CD14-positive monocyte (primary cell): ENCODE results near the gene GDF11. TPM values are rescaled to one million over a fixed set of nuclear protein-coding genes. Genes with fewer than 3 reads are reported as not detected.

Experiments
- DNase-seq, 3 donors: peaks; one replicate each; pipeline ENCODE4 v3.0.0-alpha.2; 2011 to 2022
- H2AFZ ChIP-seq: 2 replicates; pipeline ENCODE4 v1.6.0; 2012; ENCODE audit warnings: mild to moderate bottlenecking, low read depth, low read length, inconsistent platforms; ENCODE audit not compliant: insufficient read depth, poor library complexity, severe bottlenecking
- H3K27ac ChIP-seq, 2 donors: 1 replicate in 1 of 2; 2 replicates in 1 of 2; pipeline ENCODE4 v1.5.1; 2012 to 2013; ENCODE audit warnings: low read length in 2 of 2, control low read depth in 1 of 2, inconsistent platforms in 1 of 2, low read depth in 1 of 2, mild to moderate bottlenecking in 1 of 2
- H3K27me3 ChIP-seq, 2 donors: one replicate each; pipeline versions ENCODE4 v1.6.0 to v1.6.1; 2011 to 2013; ENCODE audit warnings: low read length in 2 of 2; ENCODE audit not compliant: control insufficient read depth in 2 of 2, insufficient read depth in 2 of 2
- H3K36me3 ChIP-seq, 2 donors: replicated peaks in 1 of 2; 1 replicate in 1 of 2; 2 replicates in 1 of 2; pipeline versions ENCODE4 v1.5.1 to v1.6.1; 2012 to 2013; ENCODE audit warnings: low read length in 2 of 2, control low read depth in 1 of 2, inconsistent platforms in 1 of 2, mild to moderate bottlenecking in 1 of 2; ENCODE audit not compliant: insufficient read depth in 2 of 2, control insufficient read depth in 1 of 2
- H3K4me1 ChIP-seq, 2 donors: 1 replicate in 1 of 2; 2 replicates in 1 of 2; pipeline versions ENCODE4 v1.5.1 to v1.6.1; 2012 to 2013; ENCODE audit warnings: low read length in 2 of 2, control low read depth in 1 of 2, inconsistent platforms in 1 of 2, mild to moderate bottlenecking in 1 of 2, moderate library complexity in 1 of 2; ENCODE audit not compliant: insufficient read depth in 2 of 2, control insufficient read depth in 1 of 2
- H3K4me2 ChIP-seq: replicated peaks from 2 replicates; pipeline ENCODE3; 2012; ENCODE audit warnings: low read length, moderate library complexity, mild to moderate bottlenecking; ENCODE audit not compliant: poor library complexity, severe bottlenecking; ENCODE audit errors: extremely low read depth
- H3K4me3 ChIP-seq, 3 experiments: fragments of 200-600 bp in 1 of 3; sonication (generic) in 1 of 3; replicated peaks in 1 of 3; 1 replicate in 2 of 3; 2 replicates in 1 of 3; pipeline ENCODE4 v1.5.1; 2011 to 2013; ENCODE audit warnings: low read length in 3 of 3, mild to moderate bottlenecking in 3 of 3, control low read depth in 2 of 3, low read depth in 2 of 3, inconsistent platforms in 1 of 3, moderate library complexity in 1 of 3
- H3K79me2 ChIP-seq: 2 replicates; pipeline ENCODE4 v1.6.0; 2012; ENCODE audit warnings: mild to moderate bottlenecking, control low read depth, inconsistent platforms, low read length, moderate library complexity; ENCODE audit not compliant: insufficient read depth
- H3K9ac ChIP-seq: 2 replicates; pipeline ENCODE4 v1.6.0; 2017; ENCODE audit warnings: low read length, mild to moderate bottlenecking; ENCODE audit not compliant: insufficient read depth, poor library complexity, severe bottlenecking
- H3K9me3 ChIP-seq, 2 donors: replicated peaks in 1 of 2; 1 replicate in 1 of 2; 2 replicates in 1 of 2; pipeline versions ENCODE4 v1.5.1 to v1.6.1; 2012 to 2013; ENCODE audit warnings: low read length in 2 of 2, control low read depth in 1 of 2; ENCODE audit not compliant: control insufficient read depth in 1 of 2, insufficient read depth in 1 of 2
- H4K20me1 ChIP-seq: 2 replicates; pipeline ENCODE4 v1.6.0; 2012; ENCODE audit warnings: mild to moderate bottlenecking, low read length, control low read depth, moderate library complexity; ENCODE audit not compliant: insufficient read depth
- H3K27ac Mint-ChIP-seq, 7 donors: one replicate each; pipeline ENCODE4 v1.8.0; 2020; ENCODE audit warnings: mild to moderate bottlenecking in 7 of 7, mixed read lengths in 7 of 7, moderate library complexity in 6 of 7, inconsistent platforms in 2 of 7
- H3K27me3 Mint-ChIP-seq, 3 donors: one replicate each; pipeline ENCODE4 v1.8.0; 2021 to 2022; ENCODE audit warnings: low read depth in 3 of 3, mild to moderate bottlenecking in 3 of 3, mixed read lengths in 3 of 3, moderate library complexity in 3 of 3, inconsistent platforms in 1 of 3
- H3K36me3 Mint-ChIP-seq, 2 donors: one replicate each; pipeline ENCODE4 v1.8.0; 2020; ENCODE audit warnings: mixed read lengths in 2 of 2, inconsistent platforms in 1 of 2, mild to moderate bottlenecking in 1 of 2
- H3K4me1 Mint-ChIP-seq: one replicate; pipeline ENCODE4 v1.8.0; 2020; ENCODE audit warnings: mild to moderate bottlenecking, mixed read lengths
- H3K4me3 Mint-ChIP-seq, 2 donors: one replicate each; pipeline ENCODE4 v1.8.0; 2020; ENCODE audit warnings: mild to moderate bottlenecking in 2 of 2, mixed read lengths in 2 of 2, moderate library complexity in 1 of 2
- H3K9me3 Mint-ChIP-seq, 7 donors: one replicate each; pipeline ENCODE4 v1.8.0; 2020 to 2022; ENCODE audit warnings: mixed read lengths in 7 of 7, mild to moderate bottlenecking in 6 of 7, moderate library complexity in 6 of 7, inconsistent platforms in 2 of 7
- CTCF ChIP-seq: fragments of 200-600 bp; IDR thresholded peaks from one replicate; pipeline ENCODE4 v1.8.0; 2022; ENCODE audit warnings: antibody characterized with exemption, mild to moderate bottlenecking
- WGBS: methylation state at CpG from one replicate; pipeline ENCODE4 v1.1.5; 2013; ENCODE audit warnings: missing lambda C conversion rate; ENCODE audit not compliant: insufficient coverage; 5-methylcytosine and 5-hydroxymethylcytosine counted together
- intact Hi-C, 2 donors: fragments of 100-400 bp; cut with micrococcal nuclease; formaldehyde crosslinking; loops; one replicate each; pipeline versions ENCODE4 v1.15.0 to v1.15.1; 2023
- polyA plus RNA-seq, 3 donors: library from polyadenylated mRNA; depleted of rRNA in 1 of 3; unstranded in 2 of 3; stranded (reverse) in 1 of 3; fragments of 300-500 nt in 2 of 3; fragments of >200 nt in 1 of 3; fragmentation: Illumina TruSeq in 2 of 3; gene quantifications; 1 replicate in 2 of 3; 2 replicates in 1 of 3; pipeline ENCODE4 v1.2.3, GENCODE V29; 2012 to 2021

GDF11 gene
- polyA plus RNA-seq, 3 donors, result 0.08 to 0.09 (median 0.09) TPM

GRCh38 chr12:55702861-55703260 is 40.1 kb upstream of the GDF11 start:
- peaks cover 24 to 34% (median 29%) of the 10 kb centered on the region in 3 donors for H3K27me3 Mint-ChIP-seq
- no peak overlapping the region for H2AFZ ChIP-seq
- H3K4me3 ChIP-seq, result no peak overlapping the region
- H3K36me3 ChIP-seq, result no peaks in the 10 kb centered on the region
- no peak overlapping the region for H3K27ac ChIP-seq
- intact Hi-C loops, result no loop called here
- no peak overlapping the region for H3K4me3 Mint-ChIP-seq
- no peak for DNase-seq
- peaks cover 28% of the 10 kb centered on the region for H3K4me1 Mint-ChIP-seq
- H3K4me1 ChIP-seq, result peaks cover 11 to 12% of the 10 kb centered on the region in 2 donors
- H4K20me1 ChIP-seq, result no peaks in the 10 kb centered on the region
- no peak for TF ChIP-seq CTCF
- 96% methylated on average over 4 of the region's 8 CpGs for WGBS
- H3K9me3 Mint-ChIP-seq, result peaks cover 0 to 9% (median 2%) of the 10 kb centered on the region in 7 donors
- no peaks in the 10 kb centered on the region for H3K79me2 ChIP-seq
- H3K36me3 Mint-ChIP-seq, result peaks cover 0 to 7% of the 10 kb centered on the region in 2 donors
- H3K4me2 ChIP-seq, result no peak overlapping the region
- peaks cover 4 to 19% of the 10 kb centered on the region in 2 donors for H3K27me3 ChIP-seq
- H3K9me3 ChIP-seq, result no peaks in the 10 kb centered on the region
- peak overlapping the region in 1 of 7 donors; percentile 47 for H3K27ac Mint-ChIP-seq
- no peak overlapping the region for H3K9ac ChIP-seq

GRCh38 chr12:55703288-55703687 is 39.6 kb upstream of the GDF11 start:
- H3K4me3 Mint-ChIP-seq, result no peak overlapping the region
- 87% methylated on average over 2 of the region's 2 CpGs for WGBS
- H3K9ac ChIP-seq, result no peak overlapping the region

More at GRCh38 chr12:55703288-55703687, 39.6 kb upstream of the GDF11 start:
- Histone ChIP-seq H3K4me3 (no peak overlapping the region), H4K20me1 (no peaks in the 10 kb centered on the region), H2AFZ (no peak overlapping the region), H3K36me3 (no peaks in the 10 kb centered on the region), H3K4me1 (peaks cover 16 to 17% of the 10 kb centered on the region in 2 donors), H3K79me2 (no peaks in the 10 kb centered on the region), H3K4me2 (no peak overlapping the region), H3K9me3 (no peaks in the 10 kb centered on the region), H3K27ac (no peak overlapping the region), H3K27me3 (peaks cover 4 to 22% of the 10 kb centered on the region in 2 donors)
- Mint-ChIP-seq H3K27ac (no peak overlapping the region), H3K9me3 (peaks cover 0 to 9% (median 2%) of the 10 kb centered on the region in 7 donors), H3K4me1 (peaks cover 32% of the 10 kb centered on the region), H3K36me3 (peaks cover 0 to 7% of the 10 kb centered on the region in 2 donors), H3K27me3 (peaks cover 26 to 38% (median 32%) of the 10 kb centered on the region in 3 donors)
- DNase-seq, result no peak
- TF ChIP-seq CTCF, result no peak
- intact Hi-C loops, result no loop called here
